Measurements from ENCODE around the gene RILPL2.
"Not testable (repeated sequence)": the region's sequence is repeated elsewhere in the genome, so short reads cannot be mapped to it uniquely, and the experiment has no call there.

Gene RILPL2

GRCh38 chr12:123382684-123383083 lies 53.8 kb downstream of the RILPL2 start:
- DNase-seq (ENCODE audit: low read depth in 2 of 2), result no peak

GRCh38 chr12:123379391-123379790 lies 57.1 kb downstream of the RILPL2 start:
- no peak for DNase-seq (ENCODE audit: low read depth in 2 of 2)

GRCh38 chr12:123372415-123372814 lies 64.1 kb downstream of the RILPL2 start:
- not testable (repeated sequence) for DNase-seq (ENCODE audit: low read depth in 2 of 2)

GRCh38 chr12:123371667-123372368 lies 64.7 kb downstream of the RILPL2 start:
- not testable (repeated sequence) for DNase-seq (ENCODE audit: low read depth in 2 of 2)

- no peak for DNase-seq (ENCODE audit: low read depth in 2 of 2)
Measured at GRCh38 chr12:123369229-123369628, 67.3 kb downstream of the RILPL2 start.

- DNase-seq (ENCODE audit: low read depth in 2 of 2), result not testable (repeated sequence)
Measured at GRCh38 chr12:123368431-123368830, 68.1 kb downstream of the RILPL2 start.

- DNase-seq (ENCODE audit: low read depth in 2 of 2), result no peak
Measured at GRCh38 chr12:123367511-123367910, 69.0 kb downstream of the RILPL2 start.

All from activated CD8-positive, alpha-beta memory T cell treated with anti-CD3 and anti-CD28 coated beads for 4 hours (primary cell).